HK-2 (cell line): ENCODE measurements around the gene NTM.

Source experiments
- DNase-seq: peaks from one replicate; pipeline ENCODE4 v3.0.0-alpha.2; 2018; ENCODE audit not compliant: unreplicated experiment

NTM gene

DNA sequence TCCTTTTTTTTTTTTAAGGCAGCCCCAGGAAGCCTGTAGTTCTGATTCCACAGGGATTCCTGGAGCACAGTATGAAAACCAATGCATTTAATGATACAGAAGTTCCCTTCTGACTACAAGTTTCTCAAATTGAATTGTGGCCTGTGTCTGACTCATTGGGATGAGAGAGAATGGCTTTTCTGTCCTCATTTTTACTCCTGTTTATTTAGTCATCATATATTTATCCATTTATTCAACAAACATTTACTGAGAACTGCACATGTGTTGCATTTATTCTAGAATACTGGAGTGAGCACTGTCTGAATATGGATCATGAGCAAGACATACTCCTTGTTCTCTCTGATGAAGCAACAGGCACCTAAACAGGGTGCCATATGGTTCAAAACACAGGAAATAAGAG, 231.2 kb downstream of the NTM start:
- DNase-seq: no peak

- no peak for DNase-seq
Observed at GRCh38 chr11:131602431-131602830, 232.0 kb downstream of the NTM start.

GRCh38 chr11:131606811-131607335, 236.5 kb downstream of the NTM start:
- no peak for DNase-seq

GRCh38 chr11:131609337-131609736, 238.9 kb downstream of the NTM start:
- DNase-seq: no peak

- DNase-seq: no peak
Observed at GRCh38 chr11:131609921-131610320, 239.5 kb downstream of the NTM start.

DNA sequence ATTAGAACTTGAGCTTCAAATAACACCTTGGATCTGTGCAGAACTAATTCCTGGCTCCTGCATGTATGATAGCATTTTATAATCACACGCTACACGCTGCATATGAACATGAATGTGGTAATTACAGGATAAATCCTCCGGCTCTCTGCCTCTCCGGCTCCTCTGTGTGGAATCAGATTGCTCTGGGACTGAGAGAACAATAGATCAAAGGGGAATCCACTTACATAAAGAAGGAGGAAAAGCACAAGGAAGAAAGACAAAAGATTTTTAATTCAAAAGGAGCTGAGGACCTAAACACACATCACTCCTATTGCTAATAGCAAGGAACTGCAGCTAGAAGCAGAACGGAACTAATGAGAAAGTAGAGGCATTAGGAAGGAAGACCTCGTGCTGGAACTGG, 240.9 kb downstream of the NTM start:
- DNase-seq: no peak

- DNase-seq: no peak
Observed at GRCh38 chr11:131612533-131612932, 242.1 kb downstream of the NTM start.

DNA sequence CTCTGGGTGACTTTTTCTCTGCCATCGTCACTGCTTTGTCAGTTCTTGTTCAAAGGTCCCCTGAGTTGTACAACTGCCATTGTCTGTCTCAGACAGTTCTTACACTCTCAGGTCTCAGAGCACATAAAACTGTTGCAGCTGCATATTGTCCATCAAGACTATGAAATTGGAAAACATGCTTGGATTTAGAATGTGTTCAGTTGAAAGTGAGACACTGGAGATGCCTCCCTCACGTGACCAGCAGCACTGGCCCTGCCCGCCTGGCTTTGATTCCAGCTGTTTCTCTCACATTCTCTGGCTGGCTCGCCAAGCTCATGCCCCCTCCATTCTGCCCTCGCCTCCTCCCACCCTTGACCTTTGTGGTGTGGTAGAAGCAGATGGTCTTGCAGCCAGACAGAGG, 244.2 kb downstream of the NTM start:
- DNase-seq: no peak

- DNase-seq: no peak
Observed at GRCh38 chr11:131615611-131616010, 245.2 kb downstream of the NTM start.

DNA sequence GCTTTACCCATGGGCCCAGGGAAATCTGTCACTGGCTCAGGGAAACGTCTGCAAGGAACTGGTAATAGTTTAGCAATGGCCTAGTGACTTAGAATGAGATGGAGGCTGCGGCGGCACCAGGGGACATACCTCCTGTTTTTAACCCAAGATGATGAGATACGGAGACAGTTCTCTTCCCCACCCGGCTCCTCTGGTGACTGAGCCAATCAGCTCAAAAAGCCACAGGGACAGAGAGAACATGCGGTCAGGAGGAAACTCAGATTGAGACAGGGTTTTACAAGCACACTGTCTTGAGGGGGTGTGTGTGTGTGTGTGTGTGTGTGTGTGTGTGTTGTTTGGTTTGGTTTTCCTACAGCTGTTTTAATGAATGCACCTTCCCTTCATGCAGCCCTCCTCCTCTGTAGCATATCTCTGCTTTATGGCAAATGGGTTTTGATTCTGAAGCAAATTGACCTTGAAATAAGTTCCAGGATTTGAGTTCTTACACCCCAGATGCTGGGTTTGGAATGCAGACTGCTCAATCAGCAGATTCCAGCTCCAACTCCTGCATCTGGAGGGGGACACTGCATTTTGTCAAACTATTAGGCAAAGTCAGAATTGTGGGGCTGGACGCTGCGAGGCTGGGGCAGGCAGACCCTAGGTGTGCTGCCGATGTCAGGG, 246.2 kb downstream of the NTM start:
- DNase-seq: no peak

DNA sequence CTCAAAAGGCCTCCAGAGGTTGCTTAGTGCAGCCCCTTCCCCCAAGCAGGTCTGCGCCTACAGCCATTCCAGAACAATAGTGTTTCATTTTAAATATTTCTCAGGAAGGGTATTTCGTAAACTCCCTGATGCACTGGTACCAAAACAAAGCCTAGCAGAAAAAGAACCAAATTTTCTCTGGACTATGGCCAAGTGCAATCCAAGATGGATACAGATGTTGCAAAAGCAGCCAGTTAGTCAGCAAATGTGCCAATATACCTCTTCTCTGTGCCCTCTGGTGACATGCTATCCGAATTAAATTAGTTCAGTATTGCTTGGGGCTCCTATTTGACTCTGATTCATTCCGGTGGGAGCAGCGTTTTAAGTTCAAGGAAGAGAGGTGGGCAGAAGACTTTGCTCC, 247.8 kb downstream of the NTM start:
- no peak for DNase-seq

DNA sequence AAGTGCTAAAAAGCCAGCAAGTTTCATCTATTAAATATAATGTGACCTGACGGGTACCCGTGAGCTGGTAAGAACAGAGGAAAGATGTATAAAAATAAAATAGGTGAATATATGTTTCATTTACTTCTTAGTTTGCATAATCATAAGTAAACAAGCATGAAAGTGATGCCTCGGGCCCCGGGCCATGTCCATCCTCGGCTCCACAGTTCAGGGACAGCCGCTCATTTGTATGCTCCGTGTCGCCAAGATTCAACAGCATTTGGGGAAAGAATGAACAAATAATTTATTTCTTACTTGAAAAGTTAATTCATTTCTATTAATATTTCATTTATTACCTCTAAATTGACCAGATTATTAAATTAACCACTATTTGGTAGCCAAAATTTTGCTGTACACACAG, 251.8 kb downstream of the NTM start:
- DNase-seq: no peak

GRCh38 chr11:131624531-131624930, 254.1 kb downstream of the NTM start:
- no peak for DNase-seq

DNA sequence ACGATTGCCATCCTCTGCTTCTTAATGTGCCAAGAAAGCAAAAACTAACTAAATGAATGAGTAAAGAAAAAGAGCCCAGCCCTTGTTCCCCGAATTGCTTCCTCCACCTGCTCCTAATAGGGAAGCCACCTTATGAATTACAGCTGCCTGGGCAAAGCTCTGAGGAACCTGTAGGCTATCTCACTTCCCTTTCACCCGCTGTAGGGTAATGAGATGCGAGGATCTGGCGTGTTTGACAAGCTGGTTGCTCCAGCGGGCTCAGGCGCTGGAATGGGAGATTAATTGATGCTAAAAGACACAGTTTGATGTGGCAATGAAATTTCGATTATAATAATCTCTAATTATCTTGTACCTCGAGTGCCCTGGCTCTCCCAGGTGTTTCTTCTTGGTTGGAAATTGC, 256.4 kb downstream of the NTM start:
- no peak for DNase-seq

- DNase-seq: no peak
Observed at GRCh38 chr11:131628739-131629138, 258.3 kb downstream of the NTM start.

GRCh38 chr11:131629925-131630540, 259.6 kb downstream of the NTM start:
- DNase-seq: no peak

DNA sequence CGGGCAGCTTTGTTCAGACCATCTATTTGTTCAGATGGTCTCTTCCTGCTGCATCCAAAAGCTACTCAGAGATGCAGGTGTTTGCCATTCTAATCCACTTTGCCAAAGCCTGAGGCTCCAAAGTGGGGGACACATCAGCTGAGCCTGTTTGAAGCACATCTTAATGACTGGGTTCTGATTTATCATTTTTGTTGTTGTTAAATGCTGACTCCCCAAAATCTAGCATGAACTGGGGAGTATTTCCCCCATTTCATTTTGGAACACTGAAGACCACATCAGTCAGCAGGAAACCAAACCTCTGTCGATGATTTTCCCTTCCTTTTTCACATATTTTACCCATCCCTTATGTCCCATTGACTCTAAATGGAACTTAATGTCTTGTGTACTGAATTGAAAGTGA, 262.6 kb downstream of the NTM start:
- DNase-seq: no peak

DNA sequence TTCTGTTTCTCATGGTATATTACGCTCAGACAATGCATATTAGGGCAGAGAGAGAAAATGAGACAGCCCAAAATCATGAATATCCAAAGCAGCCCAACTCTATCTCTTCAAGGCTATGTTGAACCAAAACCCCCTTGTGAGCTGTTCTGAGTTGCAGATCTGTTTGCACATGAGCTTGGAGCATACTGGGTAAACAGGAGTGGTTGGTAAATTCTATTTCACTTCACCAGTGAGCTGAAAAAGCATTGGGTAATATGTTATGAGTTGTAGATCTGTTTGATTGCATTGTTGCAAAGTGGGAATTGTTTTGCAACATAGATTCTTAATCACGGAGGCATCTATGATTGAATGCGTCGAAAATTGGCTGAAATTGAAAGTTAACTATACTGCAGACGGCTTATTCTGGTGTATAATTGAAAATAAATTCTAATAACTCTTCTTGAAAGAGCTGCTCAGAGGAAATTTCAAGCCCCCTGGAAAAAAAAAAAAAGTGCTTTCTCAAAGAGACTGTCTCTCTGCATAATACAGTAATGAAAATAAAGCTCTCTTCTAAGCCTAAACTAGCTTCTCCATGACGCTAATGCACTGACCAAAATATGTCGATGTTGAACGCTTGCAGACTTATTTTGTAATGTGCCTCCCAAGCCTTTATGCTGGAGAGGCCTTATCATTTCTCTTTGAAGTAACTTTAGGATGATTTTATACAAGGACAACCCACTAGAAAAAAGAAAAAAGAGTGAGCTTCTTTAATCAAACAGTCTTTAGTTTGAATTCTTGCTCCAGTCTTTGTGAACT, 263.7 kb downstream of the NTM start:
- DNase-seq: no peak

DNA sequence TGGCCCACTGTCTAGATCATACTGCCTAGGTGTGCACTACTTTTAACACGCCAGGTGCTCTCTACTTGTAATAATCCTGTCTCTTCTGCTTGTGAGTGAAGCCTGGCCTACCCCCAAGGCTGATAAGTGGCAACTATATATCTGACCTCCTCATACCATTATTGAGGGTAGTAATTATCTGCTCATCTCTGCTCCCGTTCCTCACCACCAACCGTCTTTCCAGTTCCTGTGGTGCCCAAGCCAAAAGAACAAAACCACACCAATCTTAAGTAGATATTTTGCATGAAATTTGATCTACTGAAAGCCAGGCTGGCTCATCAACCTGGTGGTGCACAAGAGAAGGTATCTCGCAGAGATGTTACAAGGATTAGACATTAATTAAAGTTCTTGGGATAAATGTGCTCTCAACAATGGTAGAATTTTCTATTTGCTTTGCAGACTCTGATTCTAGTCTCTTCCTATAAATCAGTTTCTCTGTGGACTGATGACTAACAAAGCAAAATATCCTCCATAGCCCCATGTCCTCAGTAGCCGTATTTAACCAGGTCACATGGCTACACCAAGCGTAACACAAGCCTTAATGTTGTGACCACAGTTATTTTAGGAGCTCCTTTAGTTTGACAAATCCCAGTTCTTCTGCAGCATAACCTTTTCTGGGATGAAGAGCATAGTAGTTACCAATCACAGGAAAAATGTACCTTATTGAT, 267.2 kb downstream of the NTM start:
- DNase-seq: no peak

- no peak for DNase-seq
Observed at GRCh38 chr11:131638889-131639288, 268.5 kb downstream of the NTM start.

DNA sequence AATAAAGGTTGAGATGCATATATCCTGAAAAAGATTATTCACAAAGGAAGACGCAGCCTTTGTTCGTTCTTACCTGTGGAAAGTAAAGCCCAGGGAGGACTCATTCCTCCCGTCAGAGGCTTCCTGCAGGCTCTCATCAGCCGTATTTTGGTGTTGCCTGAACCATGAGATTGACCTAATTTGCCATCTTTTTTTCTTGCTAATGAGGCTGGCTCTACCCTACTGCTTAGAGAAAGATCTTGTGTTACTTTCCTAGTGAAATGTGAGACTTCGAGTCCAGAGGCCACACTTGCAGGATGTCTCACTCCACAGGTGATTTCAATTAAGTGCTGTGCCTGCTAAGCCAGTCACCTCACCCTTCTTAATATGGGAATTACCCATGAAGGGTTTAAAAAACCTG, 269.9 kb downstream of the NTM start:
- DNase-seq: no peak
